Left lung (tissue), 14 donors: Measurements from ENCODE around the gene ADORA2B. TPM values are rescaled to one million over a fixed set of nuclear protein-coding genes. Genes with fewer than 3 reads are reported as not detected.
A peak's percentile ranks its signal among the peaks of the same experiment; 100 is the strongest.
"Not testable (repeated sequence)": the region's sequence is repeated elsewhere in the genome, so short reads cannot be mapped to it uniquely, and the experiment has no call there.

Experiments used
- ATAC-seq: fragments of 200-7000 bp; cut with Tn5 transposase; one replicate; pipeline ENCODE4 v1.9.1; 2020; ENCODE audit warnings: moderate library complexity
- DNase-seq, 4 donors: peaks; one replicate each; pipeline ENCODE4 v3.0.0-alpha.2; 2013 to 2020
- H3K27ac ChIP-seq, 2 donors: fragments of 200-600 bp; sonication (generic) in 1 of 2; one replicate each; pipeline versions ENCODE4 v1.5.0 to v1.8.0; 2020 to 2021
- H3K27me3 ChIP-seq, 2 donors: fragments of 200-600 bp; sonication (generic) in 1 of 2; one replicate each; pipeline versions ENCODE4 v1.5.0 to v1.8.0; 2020 to 2021
- H3K36me3 ChIP-seq, 2 donors: fragments of 200-600 bp; sonication (generic) in 1 of 2; one replicate each; pipeline versions ENCODE4 v1.5.0 to v1.8.0; 2020 to 2021
- H3K4me1 ChIP-seq, 2 donors: fragments of 200-600 bp; one replicate each; pipeline ENCODE4 v1.8.0; 2021
- H3K4me3 ChIP-seq, 2 donors: fragments of 200-600 bp; sonication (generic) in 1 of 2; one replicate each; pipeline versions ENCODE4 v1.5.0 to v1.8.0; 2020 to 2021; ENCODE audit warnings: mild to moderate bottlenecking in 1 of 2
- H3K9me3 ChIP-seq, 2 donors: fragments of 200-600 bp; sonication (generic) in 1 of 2; one replicate each; pipeline versions ENCODE4 v1.5.0 to v1.8.0; 2020 to 2021
- CTCF ChIP-seq, 2 donors: fragments of 200-600 bp; sonication (generic) in 1 of 2; IDR thresholded peaks; one replicate each; pipeline versions ENCODE4 v1.5.0 to v1.8.0; 2021; ENCODE audit warnings: antibody characterized with exemption in 2 of 2
- intact Hi-C, 2 donors: fragments of 100-400 bp; cut with DNase I; formaldehyde crosslinking; loops; one replicate each; pipeline versions ENCODE4 v1.11.2 to v1.14.2; 2022
- long read RNA-seq, 12 donors: library from polyadenylated mRNA in 2 of 12; unstranded in 2 of 12; transcript quantifications; one replicate each; pipeline ENCODE4 v2.0.0 and lab custom pipeline, GENCODE V29; 2019 to 2026
- polyA plus RNA-seq, 6 donors: library from polyadenylated mRNA; unstranded; fragments of 120-200 nt; gene quantifications; one replicate each; pipeline ENCODE4 v1.2.1, GENCODE V29; 2013; ENCODE audit not compliant: insufficient read length in 6 of 6
- total RNA-seq, 2 donors: library from RNA; stranded (reverse); fragmentation: NEBNext Ultra II Directional; extraction: Animal tissue kit (Norgen Biotek cat#: 25700); gene quantifications; one replicate each; pipeline ENCODE4 v1.2.1, GENCODE V29; 2021
- donor health status: DM: no; HTN: yes; CAD: no.
- donor health status: DM: no; HTN: no; CAD: no.

Gene ADORA2B
- total RNA-seq (10 to 100 TPM in 1 of 2 donors, 1 to 10 TPM in 1; 5.2 to 12.2 TPM), polyA plus RNA-seq (1 to 10 TPM; 2.3 to 9.9 (median 6.3) TPM)
- long read RNA-seq, donor 1, partial matches to known transcripts: 17 of 30 reads
- long read RNA-seq, donor 1, other reads (novel, unspliced or antisense): 8 of 30 reads
- long read RNA-seq, donor 2, transcript ADORA2B-202 (1 exons, 1,875 nt): major isoform, 6 of 67 reads
- long read RNA-seq, donor 2, partial matches to known transcripts: 46 of 67 reads
- long read RNA-seq, donor 2, other reads (novel, unspliced or antisense): 13 of 67 reads
- long read RNA-seq, donor 3, partial matches to known transcripts: 0 of 1 reads
- long read RNA-seq, donor 3, other reads (novel, unspliced or antisense): 0 of 1 reads
- long read RNA-seq, donor 4, partial matches to known transcripts: 0 of 3 reads
- long read RNA-seq, donor 4, other reads (novel, unspliced or antisense): 2 of 3 reads
- long read RNA-seq, donor 5, partial matches to known transcripts: 0 of 4 reads
- long read RNA-seq, donor 5, other reads (novel, unspliced or antisense): 0 of 4 reads
- long read RNA-seq, donor 6, partial matches to known transcripts: 0 of 2 reads
- long read RNA-seq, donor 6, other reads (novel, unspliced or antisense): 0 of 2 reads
- long read RNA-seq, donor 7: 0 reads
- long read RNA-seq, donor 8, partial matches to known transcripts: 0 of 4 reads
- long read RNA-seq, donor 8, other reads (novel, unspliced or antisense): 0 of 4 reads
- long read RNA-seq, donor 9: 0 reads
- long read RNA-seq, donor 10, partial matches to known transcripts: 0 of 4 reads
- long read RNA-seq, donor 10, other reads (novel, unspliced or antisense): 0 of 4 reads
- long read RNA-seq, donor 11: 0 reads
- long read RNA-seq, donor 12, partial matches to known transcripts: 0 of 7 reads
- long read RNA-seq, donor 12, other reads (novel, unspliced or antisense): 0 of 7 reads

- H3K36me3 ChIP-seq: no peaks in the 10 kb centered on the region
- H3K27me3 ChIP-seq: peaks cover 0 to 24% of the 10 kb centered on the region in 2 donors
- H3K9me3 ChIP-seq: no peaks in the 10 kb centered on the region
- ATAC-seq (peak; percentile 83), DNase-seq (peak; percentile 62 to 94 (median 74))
- H3K4me3 ChIP-seq: peak within 1 kb of the TSS; percentile 56 to 57
- intact Hi-C loops: no loop called here
- H3K4me1 ChIP-seq: peaks cover 11 to 62% of the 10 kb centered on the region in 2 donors
- peak within 1 kb of the TSS in 1 of 2 donors; percentile 61 for H3K27ac ChIP-seq
- TF ChIP-seq CTCF (IDR thresholded peaks at IDR 0.05): peak; percentile 45
Measured at GRCh38 chr17:15944759-15945526, at the start of gene ADORA2B. TSS of gene ADORA2B (plus strand) at chr17:15945130. CDS start at chr17:15945249, 119 bp downstream.

GRCh38 chr17:15896277-15896676, 48.7 kb upstream of the ADORA2B start:
- Histone ChIP-seq H3K4me1 (peaks cover 7 to 9% of the 10 kb centered on the region in 2 donors), H3K9me3 (no peaks in the 10 kb centered on the region), H3K27me3 (no peaks in the 10 kb centered on the region), H3K36me3 (no peaks in the 10 kb centered on the region), H3K4me3 (no peak overlapping the region), H3K27ac (no peak overlapping the region)
- ATAC-seq (no peak), DNase-seq (no peak)
- TF ChIP-seq CTCF (IDR thresholded peaks at IDR 0.05): no peak
- intact Hi-C loops: no loop called here

- no peak for TF ChIP-seq CTCF (IDR thresholded peaks at IDR 0.05)
- intact Hi-C loops: no loop called here
- DNase-seq: no peak
- ATAC-seq: no peak
- Histone ChIP-seq H3K4me3 (no peak overlapping the region), H3K36me3 (no peaks in the 10 kb centered on the region), H3K27me3 (no peaks in the 10 kb centered on the region), H3K27ac (no peak overlapping the region), H3K9me3 (no peaks in the 10 kb centered on the region), H3K4me1 (peaks cover 7 to 9% of the 10 kb centered on the region in 2 donors)
Measured at GRCh38 chr17:15896834-15897233, 48.1 kb upstream of the ADORA2B start.

GRCh38 chr17:15899596-15899995, 45.3 kb upstream of the ADORA2B start:
- H3K27ac ChIP-seq, intact Hi-C loops, H3K4me1 ChIP-seq, H3K27me3 ChIP-seq, H3K9me3 ChIP-seq, H3K4me3 ChIP-seq, DNase-seq, ATAC-seq, H3K36me3 ChIP-seq: not testable (repeated sequence)

- Histone ChIP-seq H3K4me1 (peaks cover 0 to 9% of the 10 kb centered on the region in 2 donors), H3K9me3 (no peaks in the 10 kb centered on the region), H3K27me3 (no peaks in the 10 kb centered on the region), H3K36me3 (no peaks in the 10 kb centered on the region), H3K27ac (no peak overlapping the region), H3K4me3 (no peak overlapping the region)
- DNase-seq (no peak), ATAC-seq (no peak)
- no peak for TF ChIP-seq CTCF (IDR thresholded peaks at IDR 0.05)
- intact Hi-C loops: no loop called here
Measured at GRCh38 chr17:15900871-15901270, 44.1 kb upstream of the ADORA2B start.

GRCh38 chr17:15905236-15905635, 39.7 kb upstream of the ADORA2B start:
- ATAC-seq, intact Hi-C loops: not testable (repeated sequence)

More at GRCh38 chr17:15905236-15905635, 39.7 kb upstream of the ADORA2B start:
- H3K4me1 ChIP-seq, H3K27me3 ChIP-seq, H3K4me3 ChIP-seq, DNase-seq, H3K9me3 ChIP-seq, H3K27ac ChIP-seq, H3K36me3 ChIP-seq: not testable (repeated sequence)
